ENCODE measurements around the gene SDCCAG8.

SDCCAG8 gene

DNA sequence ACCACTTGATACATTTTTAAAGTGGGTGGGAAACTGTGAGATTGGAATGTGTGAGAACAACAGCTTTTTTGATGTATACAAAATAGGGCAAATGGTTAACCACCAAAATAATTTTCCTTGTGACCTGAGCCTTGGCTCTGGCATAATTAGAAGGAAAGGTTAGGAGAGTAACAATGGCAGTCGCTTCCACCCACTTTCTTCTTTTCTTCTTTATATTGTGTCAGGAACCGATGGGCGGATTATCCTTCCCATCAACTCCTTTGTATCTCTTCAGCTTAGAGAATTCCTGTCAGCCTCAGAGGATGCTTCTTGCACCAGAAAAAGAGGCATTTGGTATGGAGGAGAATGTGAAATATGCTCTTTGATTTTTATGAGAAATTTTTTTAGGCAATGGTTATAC is 90.6 kb downstream of the SDCCAG8 start:
- Histone ChIP-seq H2AFZ (ENCODE audit: low read depth) (no peak overlapping the region), H3K36me3 (ENCODE audit: insufficient read depth) (no peaks in the 10 kb centered on the region), H3K27ac (no peak overlapping the region), H3K4me1 (ENCODE audit: low read depth, poor library complexity, severe bottlenecking) (peaks cover 17% of the 10 kb centered on the region), H3K4me2 (no peak overlapping the region), H3K79me2 (ENCODE audit: insufficient read depth, low read depth) (no peaks in the 10 kb centered on the region), H3K9ac (no peak overlapping the region), H3K4me3 (IDR thresholded peaks at IDR 0.05; ENCODE audit: insufficient read depth, low read depth, low read length) (no peak overlapping the region), H4K20me1 (ENCODE audit: insufficient read depth) (no peaks in the 10 kb centered on the region), H3K27me3 (ENCODE audit: insufficient read depth, low read depth) (no peaks in the 10 kb centered on the region)
- TF ChIP-seq, protein P1, sequence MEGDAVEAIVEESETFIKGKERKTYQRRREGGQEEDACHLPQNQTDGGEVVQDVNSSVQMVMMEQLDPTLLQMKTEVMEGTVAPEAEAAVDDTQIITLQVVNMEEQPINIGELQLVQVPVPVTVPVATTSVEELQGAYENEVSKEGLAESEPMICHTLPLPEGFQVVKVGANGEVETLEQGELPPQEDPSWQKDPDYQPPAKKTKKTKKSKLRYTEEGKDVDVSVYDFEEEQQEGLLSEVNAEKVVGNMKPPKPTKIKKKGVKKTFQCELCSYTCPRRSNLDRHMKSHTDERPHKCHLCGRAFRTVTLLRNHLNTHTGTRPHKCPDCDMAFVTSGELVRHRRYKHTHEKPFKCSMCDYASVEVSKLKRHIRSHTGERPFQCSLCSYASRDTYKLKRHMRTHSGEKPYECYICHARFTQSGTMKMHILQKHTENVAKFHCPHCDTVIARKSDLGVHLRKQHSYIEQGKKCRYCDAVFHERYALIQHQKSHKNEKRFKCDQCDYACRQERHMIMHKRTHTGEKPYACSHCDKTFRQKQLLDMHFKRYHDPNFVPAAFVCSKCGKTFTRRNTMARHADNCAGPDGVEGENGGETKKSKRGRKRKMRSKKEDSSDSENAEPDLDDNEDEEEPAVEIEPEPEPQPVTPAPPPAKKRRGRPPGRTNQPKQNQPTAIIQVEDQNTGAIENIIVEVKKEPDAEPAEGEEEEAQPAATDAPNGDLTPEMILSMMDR (conservative IDR thresholded peaks at IDR 0.05; ENCODE audit: low read depth, low read length), result no peak

DNA sequence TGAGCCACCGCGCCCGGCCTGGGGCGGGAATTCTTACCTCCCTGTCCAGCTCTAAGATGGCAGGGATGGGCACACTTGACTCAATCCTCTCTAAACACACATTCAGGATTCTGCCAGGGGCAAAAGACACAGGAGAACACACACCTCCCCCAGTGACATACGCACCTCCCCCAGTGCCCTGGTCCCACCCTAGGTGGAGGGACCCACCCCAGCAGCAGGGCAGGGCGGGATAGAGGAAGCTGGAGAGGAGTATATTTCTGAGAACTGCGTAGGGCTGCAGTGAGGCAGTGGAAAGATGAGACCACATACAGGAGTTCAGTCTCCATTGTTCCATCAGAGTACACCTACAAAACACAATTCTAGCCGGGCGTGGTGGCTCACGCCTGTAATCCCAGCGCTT is 92.5 kb downstream of the SDCCAG8 start:
- Histone ChIP-seq H3K36me3 (ENCODE audit: insufficient read depth) (no peaks in the 10 kb centered on the region), H3K27me3 (ENCODE audit: insufficient read depth, low read depth) (no peaks in the 10 kb centered on the region), H3K79me2 (ENCODE audit: insufficient read depth, low read depth) (no peaks in the 10 kb centered on the region), H2AFZ (ENCODE audit: low read depth) (no peak overlapping the region), H3K9ac (no peak overlapping the region), H4K20me1 (ENCODE audit: insufficient read depth) (no peaks in the 10 kb centered on the region), H3K27ac (no peak overlapping the region), H3K4me1 (ENCODE audit: low read depth, poor library complexity, severe bottlenecking) (peaks cover 17% of the 10 kb centered on the region), H3K4me2 (no peak overlapping the region), H3K4me3 (IDR thresholded peaks at IDR 0.05; ENCODE audit: insufficient read depth, low read depth, low read length) (no peak overlapping the region)
- TF ChIP-seq, protein P1 (conservative IDR thresholded peaks at IDR 0.05; ENCODE audit: low read depth, low read length), result no peak

DNA sequence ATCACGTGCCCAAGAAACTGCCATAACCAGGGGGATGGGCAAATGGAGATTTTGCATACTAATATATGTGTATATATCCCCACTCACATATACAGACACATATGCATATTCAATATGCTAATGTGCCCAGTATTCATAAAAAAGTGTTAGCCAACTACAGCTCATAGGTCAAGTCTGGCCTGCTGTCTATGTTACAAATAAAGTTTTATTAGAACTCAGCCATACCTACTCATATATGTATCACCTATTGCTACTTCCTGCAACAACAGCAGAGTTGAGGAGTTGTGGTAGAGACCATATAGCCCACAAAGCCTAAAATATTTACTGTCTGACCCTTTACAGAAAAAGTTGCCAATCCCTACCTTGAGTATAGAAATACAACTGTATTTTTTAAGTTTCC is 93.3 kb downstream of the SDCCAG8 start:
- TF ChIP-seq, protein P1 (conservative IDR thresholded peaks at IDR 0.05; ENCODE audit: low read depth, low read length), result no peak
- H3K4me1 ChIP-seq (ENCODE audit: low read depth, poor library complexity, severe bottlenecking), result peaks cover 19% of the 10 kb centered on the region

DNA sequence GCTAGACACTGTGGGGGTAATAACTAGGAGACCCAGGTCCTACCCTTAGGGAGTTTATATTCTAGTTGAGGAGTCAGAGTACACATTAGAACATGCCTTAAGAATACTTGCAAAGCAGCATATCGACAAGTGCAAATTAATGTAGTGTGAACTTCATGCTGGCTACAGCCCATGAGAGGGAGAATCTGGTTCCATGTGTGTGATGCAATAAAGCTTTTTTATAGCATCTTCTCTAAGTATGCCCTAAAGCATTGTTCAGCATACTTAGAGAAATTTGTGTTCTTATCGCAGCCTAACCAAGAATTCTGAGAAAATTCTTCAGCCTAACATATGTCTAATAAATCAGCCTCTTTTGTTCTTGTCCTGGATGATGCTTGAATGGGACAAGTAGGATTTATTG is 95.5 kb downstream of the SDCCAG8 start:
- Histone ChIP-seq H4K20me1 (ENCODE audit: insufficient read depth) (no peaks in the 10 kb centered on the region), H3K4me1 (ENCODE audit: low read depth, poor library complexity, severe bottlenecking) (peaks cover 7% of the 10 kb centered on the region), H3K27me3 (ENCODE audit: insufficient read depth, low read depth) (no peaks in the 10 kb centered on the region), H3K4me3 (IDR thresholded peaks at IDR 0.05; ENCODE audit: insufficient read depth, low read depth, low read length) (no peak overlapping the region), H3K27ac (no peak overlapping the region), H3K79me2 (ENCODE audit: insufficient read depth, low read depth) (no peaks in the 10 kb centered on the region), H2AFZ (ENCODE audit: low read depth) (no peak overlapping the region), H3K9ac (no peak overlapping the region), H3K4me2 (no peak overlapping the region), H3K36me3 (ENCODE audit: insufficient read depth) (no peaks in the 10 kb centered on the region)
- TF ChIP-seq, protein P1 (conservative IDR thresholded peaks at IDR 0.05; ENCODE audit: low read depth, low read length), result no peak

More for the DNA sequence above, 93.3 kb downstream of the SDCCAG8 start:
- H3K27ac ChIP-seq, result no peak overlapping the region
- no peaks in the 10 kb centered on the region for H3K79me2 ChIP-seq (ENCODE audit: insufficient read depth, low read depth)
- H3K36me3 ChIP-seq (ENCODE audit: insufficient read depth), result no peaks in the 10 kb centered on the region
- no peak overlapping the region for H2AFZ ChIP-seq (ENCODE audit: low read depth)
- H3K27me3 ChIP-seq (ENCODE audit: insufficient read depth, low read depth), result no peaks in the 10 kb centered on the region
- H4K20me1 ChIP-seq (ENCODE audit: insufficient read depth), result no peaks in the 10 kb centered on the region
- no peak overlapping the region for H3K4me2 ChIP-seq
- no peak overlapping the region for H3K9ac ChIP-seq
- no peak overlapping the region for H3K4me3 ChIP-seq (IDR thresholded peaks at IDR 0.05; ENCODE audit: insufficient read depth, low read depth, low read length)

Measured in KMS-11 (cell line).